Measurements from ENCODE around the gene CIITA.

The CIITA gene

GRCh38 chr16:10896723-10897122, 19.7 kb downstream of the CIITA start:
- no peak overlapping the region for H3K27ac ChIP-seq
- DNase-seq (ENCODE audit: low spot score): no peak
- POLR2A ChIA-PET (ENCODE audit: low non-redundant PET): no interaction called here
- CTCF ChIA-PET: interaction anchor here (0.6 kb wide), 1 partner anchor 15 kb away, joined by 4 read pairs; no protein-coding TSS in a partner anchor
- no peak for TF ChIP-seq CTCF (conservative IDR thresholded peaks at IDR 0.05; ENCODE audit: low read depth)

DNA sequence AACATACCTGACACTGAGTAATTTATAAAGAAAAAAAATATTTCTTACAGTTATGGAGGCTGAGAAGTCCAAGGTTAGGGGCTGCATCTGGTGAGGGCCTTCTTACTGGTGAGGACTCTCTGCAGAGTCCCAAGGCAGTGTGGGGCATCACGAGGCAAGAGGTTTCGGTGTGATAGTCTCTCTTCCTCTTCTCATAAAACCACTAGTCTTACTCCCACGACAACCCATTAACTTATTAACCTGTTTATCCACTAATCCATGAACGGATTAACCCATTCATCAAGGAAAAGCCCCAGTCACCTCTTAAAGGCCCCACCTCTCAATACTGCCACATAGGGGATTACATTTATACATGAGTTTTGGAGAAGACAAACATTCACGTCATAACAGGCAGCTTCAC, 20.1 kb downstream of the CIITA start:
- no peak overlapping the region for H3K27ac ChIP-seq
- ChIA-PET CTCF (no interaction called here), POLR2A (ENCODE audit: low non-redundant PET) (no interaction called here)
- TF ChIP-seq CTCF (conservative IDR thresholded peaks at IDR 0.05; ENCODE audit: low read depth): no peak
- DNase-seq (ENCODE audit: low spot score): no peak

- no peak for DNase-seq (ENCODE audit: low spot score)
- no peak for TF ChIP-seq CTCF (conservative IDR thresholded peaks at IDR 0.05; ENCODE audit: low read depth)
- ChIA-PET POLR2A (ENCODE audit: low non-redundant PET) (no interaction called here), CTCF (interaction anchor here (0.6 kb wide), 1 partner anchor 510 kb away, joined by 4 read pairs; no protein-coding TSS in a partner anchor)
- no peak overlapping the region for H3K27ac ChIP-seq
These were observed 26.0 kb downstream of the CIITA start for GRCh38 chr16:10902999-10903398.

DNA sequence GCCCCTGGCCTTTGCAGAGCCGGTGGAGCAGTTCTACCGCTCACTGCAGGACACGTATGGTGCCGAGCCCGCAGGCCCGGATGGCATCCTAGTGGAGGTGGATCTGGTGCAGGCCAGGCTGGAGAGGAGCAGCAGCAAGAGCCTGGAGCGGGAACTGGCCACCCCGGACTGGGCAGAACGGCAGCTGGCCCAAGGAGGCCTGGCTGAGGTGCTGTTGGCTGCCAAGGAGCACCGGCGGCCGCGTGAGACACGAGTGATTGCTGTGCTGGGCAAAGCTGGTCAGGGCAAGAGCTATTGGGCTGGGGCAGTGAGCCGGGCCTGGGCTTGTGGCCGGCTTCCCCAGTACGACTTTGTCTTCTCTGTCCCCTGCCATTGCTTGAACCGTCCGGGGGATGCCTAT, 29.5 kb downstream of the CIITA start:
- no peak for TF ChIP-seq CTCF (conservative IDR thresholded peaks at IDR 0.05; ENCODE audit: low read depth)
- no peak for DNase-seq (ENCODE audit: low spot score)
- CTCF ChIA-PET: interaction anchor here (0.7 to 2.5 kb wide), 2 partner anchors 12 to 23 kb away, joined by 5 to 10 read pairs; no protein-coding TSS in a partner anchor
- no peak overlapping the region for H3K27ac ChIP-seq
- POLR2A ChIA-PET (ENCODE audit: low non-redundant PET): no interaction called here

- DNase-seq (ENCODE audit: low spot score): no peak
- CTCF ChIA-PET: interaction anchor here (0.5 to 2.5 kb wide), 3 partner anchors 11 to 347 kb away, joined by 3 to 10 read pairs (median 5); no protein-coding TSS in a partner anchor
- TF ChIP-seq CTCF (conservative IDR thresholded peaks at IDR 0.05; ENCODE audit: low read depth): no peak
- POLR2A ChIA-PET (ENCODE audit: low non-redundant PET): no interaction called here
- no peak overlapping the region for H3K27ac ChIP-seq
These were observed 30.1 kb downstream of the CIITA start for GRCh38 chr16:10906914-10907756.

GRCh38 chr16:10907757-10908045, 30.7 kb downstream of the CIITA start:
- TF ChIP-seq CTCF (conservative IDR thresholded peaks at IDR 0.05; ENCODE audit: low read depth): no peak
- CTCF ChIA-PET: no interaction called here
- DNase-seq (ENCODE audit: low spot score): no peak
- POLR2A ChIA-PET (ENCODE audit: low non-redundant PET): no interaction called here
- H3K27ac ChIP-seq: no peak overlapping the region
